B cell (primary cell): ENCODE results near the gene AUNIP. TPM values are rescaled to one million over a fixed set of nuclear protein-coding genes. Genes with fewer than 3 reads are reported as not detected.

ENCODE experiments used
- ATAC-seq: fragments of 200-7000 bp; cut with Tn5 transposase; one replicate; pipeline ENCODE4 v1.10.0; 2021; ENCODE audit warnings: low read depth, mild to moderate bottlenecking, moderate number of reproducible peaks, moderate library complexity
- CTCF ChIA-PET: fragments of 350-600 bp; sonication (Branson Sonifier 250); formaldehyde crosslinking; loops from one replicate; lab custom pipeline; 2021; ENCODE audit warnings: antibody characterized with exemption, inconsistent platforms; lab: Charles Lee
- POLR2A ChIA-PET: fragments of 350-600 bp; sonication (Branson Sonifier 250); formaldehyde crosslinking; loops from one replicate; lab custom pipeline; 2021; ENCODE audit warnings: antibody characterized with exemption; lab: Charles Lee
- DNase-seq: peaks from one replicate; pipeline ENCODE4 v3.0.0; 2013
- H2AFZ ChIP-seq: 2 replicates; pipeline ENCODE4 v1.6.1; 2012; ENCODE audit warnings: mild to moderate bottlenecking, low read depth, low read length; ENCODE audit not compliant: insufficient read depth, poor library complexity, severe bottlenecking
- H3K27ac ChIP-seq, 2 donors: 1 replicate in 1 of 2; 2 replicates in 1 of 2; pipeline ENCODE4 v1.5.1; 2012 to 2013; ENCODE audit warnings: low read length in 2 of 2, mild to moderate bottlenecking in 2 of 2, moderate library complexity in 1 of 2
- H3K27me3 ChIP-seq, 4 experiments: fragments of 200-600 bp in 1 of 4; sonication (generic) in 1 of 4; replicated peaks in 1 of 4; 1 replicate in 2 of 4; 2 replicates in 2 of 4; pipeline versions ENCODE4 v1.6.1 to v1.7.0; 2013 to 2016; ENCODE audit warnings: low read length in 3 of 4, mild to moderate bottlenecking in 2 of 4, mixed read lengths in 1 of 4, moderate library complexity in 1 of 4; ENCODE audit not compliant: insufficient read depth in 4 of 4, control insufficient read depth in 3 of 4; ENCODE audit errors: control extremely low read depth in 1 of 4
- H3K36me3 ChIP-seq, 2 experiments: replicated peaks in 1 of 2; 1 replicate in 1 of 2; 2 replicates in 1 of 2; pipeline versions ENCODE4 v1.6.1 to v1.7.1; 2013; ENCODE audit warnings: low read length in 1 of 2; ENCODE audit not compliant: insufficient read depth in 2 of 2, control insufficient read depth in 1 of 2; ENCODE audit errors: control extremely low read depth in 1 of 2, extremely low read depth in 1 of 2
- H3K4me1 ChIP-seq, 2 donors: fragments of 200-600 bp in 1 of 2; sonication (generic) in 1 of 2; 1 replicate in 1 of 2; 2 replicates in 1 of 2; pipeline versions ENCODE4 v1.5.1 to v1.6.1; 2013 to 2017; ENCODE audit warnings: low read length in 2 of 2; ENCODE audit not compliant: control insufficient read depth in 2 of 2, insufficient read depth in 2 of 2
- H3K4me2 ChIP-seq: replicated peaks from 2 replicates; pipeline ENCODE3; 2012; ENCODE audit warnings: mild to moderate bottlenecking, low read depth, low read length; ENCODE audit not compliant: poor library complexity, severe bottlenecking
- H3K4me3 ChIP-seq, 5 experiments: fragments of 200-600 bp in 1 of 5; sonication (generic) in 1 of 5; 1 replicate in 3 of 5; 2 replicates in 2 of 5; pipeline versions ENCODE4 v1.5.1 to v1.7.0; 2011 to 2016; ENCODE audit warnings: low read length in 4 of 5, mild to moderate bottlenecking in 4 of 5, low read depth in 2 of 5, control low read depth in 1 of 5, moderate library complexity in 1 of 5; ENCODE audit not compliant: insufficient read depth in 1 of 5; ENCODE audit errors: control extremely low read depth in 1 of 5, extremely low read depth in 1 of 5
- H3K79me2 ChIP-seq: fragments of 200-600 bp; sonication (generic); one replicate; pipeline ENCODE4 v1.6.0; 2016; ENCODE audit warnings: low read length; ENCODE audit not compliant: control insufficient read depth, insufficient read depth
- H3K9ac ChIP-seq: fragments of 200-600 bp; sonication (generic); 2 replicates; pipeline ENCODE4 v1.6.1; 2017; ENCODE audit warnings: mild to moderate bottlenecking, low read length, moderate library complexity
- H3K9me3 ChIP-seq, 3 donors: one replicate each; pipeline versions ENCODE4 v1.6.1 to v1.7.1; 2013; ENCODE audit warnings: low read length in 2 of 3; ENCODE audit not compliant: control insufficient read depth in 2 of 3, insufficient read depth in 1 of 3; ENCODE audit errors: control extremely low read depth in 1 of 3
- H4K20me1 ChIP-seq: 2 replicates; pipeline ENCODE4 v1.6.0; 2012; ENCODE audit warnings: mild to moderate bottlenecking, low read length; ENCODE audit not compliant: insufficient read depth, control insufficient read depth, poor library complexity, severe bottlenecking
- H3K27ac Mint-ChIP-seq: one replicate; pipeline ENCODE4 v1.8.0; 2021; ENCODE audit warnings: mixed read lengths
- H3K27me3 Mint-ChIP-seq: one replicate; pipeline ENCODE4 v1.8.0; 2021; ENCODE audit warnings: mixed read lengths
- H3K4me1 Mint-ChIP-seq: one replicate; pipeline ENCODE4 v1.8.0; 2021; ENCODE audit warnings: mixed read lengths
- H3K4me3 Mint-ChIP-seq: one replicate; pipeline ENCODE4 v1.8.0; 2021; ENCODE audit warnings: mixed read lengths
- H3K9me3 Mint-ChIP-seq: one replicate; pipeline ENCODE4 v1.8.0; 2022; ENCODE audit warnings: mixed read lengths; ENCODE audit not compliant: insufficient read depth
- EZH2 ChIP-seq: IDR thresholded peaks from 2 replicates; pipeline ENCODE4 v1.6.1; 2012; ENCODE audit warnings: borderline replicate concordance, low read depth, mild to moderate bottlenecking, moderate library complexity, low read length; ENCODE audit not compliant: insufficient read depth, poor library complexity, severe bottlenecking
- WGBS: methylation state at CpG from one replicate; pipeline ENCODE4 v1.1.5; 2013; ENCODE audit warnings: missing lambda C conversion rate; ENCODE audit not compliant: insufficient coverage; 5-methylcytosine and 5-hydroxymethylcytosine counted together
- intact Hi-C: fragments of 100-400 bp; cut with micrococcal nuclease; formaldehyde crosslinking; loops from one replicate; pipeline ENCODE4 v1.10.0; 2022
- polyA plus RNA-seq: library from polyadenylated mRNA; depleted of rRNA; stranded (reverse); fragments of >200 nt; gene quantifications from 2 replicates; pipeline ENCODE4 v1.2.3, GENCODE V29; 2012
- total RNA-seq, 2 donors: library from RNA; stranded (reverse); fragments of 120-200 nt in 1 of 2; gene quantifications; 1 replicate in 1 of 2; 2 replicates in 1 of 2; pipeline versions ENCODE4 v1.2.3 to v1.2.4, GENCODE V29; 2013 to 2022
- TF ChIP-seq, protein P1 (sequence below): fragments of 200-600 bp; IDR thresholded peaks from one replicate; pipeline ENCODE4 v1.8.0; 2022; ENCODE audit warnings: antibody characterized with exemption, mild to moderate bottlenecking

The AUNIP gene
- total and polyA plus RNA-seq, 2 donors (not counting 1 experiment from before 2014, with no cell fraction given): 0.27 TPM; not detected in 1

DNA sequence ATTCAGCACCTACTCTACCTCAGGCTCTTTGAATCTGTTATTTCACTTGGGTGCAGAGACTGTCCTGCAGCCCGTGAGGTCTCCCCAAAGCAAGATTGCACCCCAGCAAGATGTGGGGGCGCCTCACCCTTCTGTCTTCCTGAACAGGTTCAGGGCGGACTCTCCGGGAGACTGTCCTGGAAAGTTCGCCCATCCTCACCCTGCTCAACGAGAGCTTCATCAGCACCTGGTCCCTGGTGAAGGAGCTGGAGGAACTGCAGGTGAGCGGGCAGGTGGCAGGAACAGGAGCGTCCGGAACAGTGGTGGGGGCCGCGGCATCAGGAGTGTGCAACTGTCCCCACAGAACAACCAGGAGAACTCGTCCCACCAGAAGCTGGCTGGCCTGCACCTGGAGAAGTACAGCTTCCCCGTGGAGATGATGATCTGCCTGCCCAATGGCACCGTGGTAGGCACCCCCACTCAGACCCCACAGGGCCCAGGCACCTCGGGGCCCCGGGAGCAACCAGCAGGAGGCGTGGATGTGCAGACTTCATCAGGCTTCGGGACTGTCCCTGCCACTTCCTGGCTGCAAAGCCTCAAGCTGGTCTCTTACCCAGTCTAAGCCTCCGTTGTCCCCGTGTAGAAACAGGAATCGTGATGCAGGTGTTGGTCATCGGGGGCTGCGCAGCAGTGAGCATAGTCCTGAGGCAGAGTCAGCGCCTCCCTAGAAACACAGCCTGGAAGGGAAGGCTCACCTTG, 45.4 kb downstream of the AUNIP start:
- Mint-ChIP-seq H3K4me3 (no peak overlapping the region), H3K4me1 (peaks cover 23% of the 10 kb centered on the region), H3K9me3 (no peaks in the 10 kb centered on the region), H3K27ac (no peak overlapping the region), H3K27me3 (no peaks in the 10 kb centered on the region)
- H4K20me1 ChIP-seq: no peaks in the 10 kb centered on the region
- H3K4me2 ChIP-seq: no peak overlapping the region
- DNase-seq (no peak), ATAC-seq (no peak)
- H3K36me3 ChIP-seq: peaks cover 0 to 3% of the 10 kb centered on the region in 2 experiments
- H3K27ac ChIP-seq: no peak overlapping the region
- no peak for TF ChIP-seq EZH2
- TF ChIP-seq, protein P1, sequence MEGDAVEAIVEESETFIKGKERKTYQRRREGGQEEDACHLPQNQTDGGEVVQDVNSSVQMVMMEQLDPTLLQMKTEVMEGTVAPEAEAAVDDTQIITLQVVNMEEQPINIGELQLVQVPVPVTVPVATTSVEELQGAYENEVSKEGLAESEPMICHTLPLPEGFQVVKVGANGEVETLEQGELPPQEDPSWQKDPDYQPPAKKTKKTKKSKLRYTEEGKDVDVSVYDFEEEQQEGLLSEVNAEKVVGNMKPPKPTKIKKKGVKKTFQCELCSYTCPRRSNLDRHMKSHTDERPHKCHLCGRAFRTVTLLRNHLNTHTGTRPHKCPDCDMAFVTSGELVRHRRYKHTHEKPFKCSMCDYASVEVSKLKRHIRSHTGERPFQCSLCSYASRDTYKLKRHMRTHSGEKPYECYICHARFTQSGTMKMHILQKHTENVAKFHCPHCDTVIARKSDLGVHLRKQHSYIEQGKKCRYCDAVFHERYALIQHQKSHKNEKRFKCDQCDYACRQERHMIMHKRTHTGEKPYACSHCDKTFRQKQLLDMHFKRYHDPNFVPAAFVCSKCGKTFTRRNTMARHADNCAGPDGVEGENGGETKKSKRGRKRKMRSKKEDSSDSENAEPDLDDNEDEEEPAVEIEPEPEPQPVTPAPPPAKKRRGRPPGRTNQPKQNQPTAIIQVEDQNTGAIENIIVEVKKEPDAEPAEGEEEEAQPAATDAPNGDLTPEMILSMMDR: no peak
- H2AFZ ChIP-seq: no peak overlapping the region
- 90% methylated on average over 24 of the region's 24 CpGs for WGBS
- ChIA-PET POLR2A (no interaction called here), CTCF (interaction anchor here (0.5 to 1.1 kb wide), 3 partner anchors 12 to 609 kb away, joined by 3 to 4 read pairs (median 3); no protein-coding TSS in a partner anchor)
- H3K79me2 ChIP-seq: no peaks in the 10 kb centered on the region
- peaks cover 12 to 25% of the 10 kb centered on the region in 2 donors for H3K4me1 ChIP-seq
- intact Hi-C loops: loop anchor here (5.0 to 10.0 kb wide), 2 partner anchors 412 to 569 kb away; partner anchors contain the start of gene RSRP1
- H3K9me3 ChIP-seq: no peaks in the 10 kb centered on the region
- no peaks in the 10 kb centered on the region for H3K27me3 ChIP-seq
- H3K9ac ChIP-seq: no peak overlapping the region
- H3K4me3 ChIP-seq: no peak overlapping the region

DNA sequence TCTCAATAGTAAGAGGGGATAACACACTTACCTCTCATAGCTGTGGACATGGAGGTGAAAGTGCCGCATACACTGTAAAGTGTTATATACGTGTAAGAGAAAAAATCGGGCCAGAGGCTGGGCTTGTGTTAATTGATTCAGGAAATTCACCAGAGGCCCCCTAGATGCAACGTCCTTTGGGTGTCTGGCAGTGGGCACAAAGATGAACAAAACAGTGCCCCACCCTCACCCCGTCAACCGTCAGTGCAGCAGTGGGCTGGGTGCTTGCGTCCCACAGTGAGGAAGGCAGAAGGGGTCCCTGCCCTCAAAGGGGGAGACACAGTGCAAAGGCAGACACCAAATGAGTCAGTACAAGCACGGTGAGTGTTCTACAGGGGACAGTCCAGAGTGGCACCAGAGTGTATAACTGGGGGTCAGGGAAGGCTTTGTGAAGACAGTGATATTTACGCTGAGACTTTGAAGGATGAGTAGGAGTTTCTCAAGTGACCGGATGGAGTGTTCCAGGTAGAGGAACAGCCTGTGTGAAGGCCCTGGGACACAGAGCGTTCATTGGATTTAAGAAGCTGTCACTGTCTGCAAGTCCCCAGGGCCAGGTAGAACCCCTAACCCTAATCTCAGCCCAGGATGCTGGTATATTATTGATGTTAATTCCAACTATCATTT, 46.1 kb downstream of the AUNIP start:
- ChIA-PET CTCF (interaction anchor here (5.4 to 6.1 kb wide), 2 partner anchors 205 to 309 kb away, joined by 34 to 59 read pairs; no protein-coding TSS in a partner anchor), POLR2A (no interaction called here)
- Mint-ChIP-seq H3K4me3 (no peak overlapping the region), H3K4me1 (peaks cover 18% of the 10 kb centered on the region), H3K27me3 (no peaks in the 10 kb centered on the region), H3K27ac (no peak overlapping the region), H3K9me3 (no peaks in the 10 kb centered on the region)
- 82% methylated on average over 9 of the region's 11 CpGs for WGBS
- Histone ChIP-seq H4K20me1 (no peaks in the 10 kb centered on the region), H3K79me2 (no peaks in the 10 kb centered on the region), H3K9me3 (no peaks in the 10 kb centered on the region), H2AFZ (no peak overlapping the region), H3K4me3 (no peak overlapping the region), H3K27me3 (no peaks in the 10 kb centered on the region), H3K9ac (no peak overlapping the region), H3K27ac (no peak overlapping the region), H3K4me2 (no peak overlapping the region), H3K36me3 (peaks cover 0 to 3% of the 10 kb centered on the region in 2 experiments), H3K4me1 (peaks cover 11 to 23% of the 10 kb centered on the region in 2 donors)
- no peak for DNase-seq
- no peak for TF ChIP-seq EZH2
- TF ChIP-seq, protein P1: no peak
- ATAC-seq: no peak
- intact Hi-C loops: loop anchor here (5.0 to 10.0 kb wide), 2 partner anchors 411 to 568 kb away; partner anchors contain the start of gene RSRP1
